ENCODE results near the gene REP15. TPM values are rescaled to one million over a fixed set of nuclear protein-coding genes. Genes with fewer than 3 reads are reported as not detected.

Gene REP15
- total RNA-seq, 1 donor from 2014 or later: 1.3 TPM

GRCh38 chr12:27657296-27657695 is 39.0 kb upstream of the REP15 start:
- Mint-ChIP-seq H3K27ac (ENCODE audit: unreplicated experiment) (no peak overlapping the region), H3K9me3 (ENCODE audit: low read depth) (no peaks in the 10 kb centered on the region), H3K36me3 (ENCODE audit: low read depth) (peaks cover 16% of the 10 kb centered on the region), H3K4me3 (ENCODE audit: unreplicated experiment) (no peak overlapping the region), H3K4me1 (ENCODE audit: low read depth) (peaks cover under 1% of the 10 kb centered on the region), H3K27me3 (ENCODE audit: low read depth) (no peaks in the 10 kb centered on the region)
- TF ChIP-seq CTCF (IDR thresholded peaks at IDR 0.05): no peak
- DNase-seq (ENCODE audit: low spot score): no peak

- no peak overlapping the region for H3K4me3 Mint-ChIP-seq (ENCODE audit: unreplicated experiment)
- no peak for DNase-seq (ENCODE audit: low spot score)
- peaks cover 45% of the 10 kb centered on the region for H3K36me3 Mint-ChIP-seq (ENCODE audit: low read depth)
- no peak for TF ChIP-seq CTCF (IDR thresholded peaks at IDR 0.05)
- no peaks in the 10 kb centered on the region for H3K9me3 Mint-ChIP-seq (ENCODE audit: low read depth)
- no peaks in the 10 kb centered on the region for H3K27me3 Mint-ChIP-seq (ENCODE audit: low read depth)
- H3K4me1 Mint-ChIP-seq (ENCODE audit: low read depth): peaks cover 25% of the 10 kb centered on the region
- H3K27ac Mint-ChIP-seq (ENCODE audit: unreplicated experiment): no peak overlapping the region
Measured at GRCh38 chr12:27665704-27666103, 30.5 kb upstream of the REP15 start.

GRCh38 chr12:27666510-27666909 is 29.7 kb upstream of the REP15 start:
- H3K27ac Mint-ChIP-seq (ENCODE audit: unreplicated experiment): peak overlapping the region; percentile 11
- no peaks in the 10 kb centered on the region for H3K9me3 Mint-ChIP-seq (ENCODE audit: low read depth)
- no peak overlapping the region for H3K4me3 Mint-ChIP-seq (ENCODE audit: unreplicated experiment)
- H3K27me3 Mint-ChIP-seq (ENCODE audit: low read depth): no peaks in the 10 kb centered on the region
- DNase-seq (ENCODE audit: low spot score): no peak
- TF ChIP-seq CTCF (IDR thresholded peaks at IDR 0.05): no peak
- H3K36me3 Mint-ChIP-seq (ENCODE audit: low read depth): peaks cover 43% of the 10 kb centered on the region
- peaks cover 28% of the 10 kb centered on the region for H3K4me1 Mint-ChIP-seq (ENCODE audit: low read depth)

- Mint-ChIP-seq H3K4me3 (ENCODE audit: unreplicated experiment) (no peak overlapping the region), H3K4me1 (ENCODE audit: low read depth) (peaks cover 38% of the 10 kb centered on the region), H3K36me3 (ENCODE audit: low read depth) (peaks cover 42% of the 10 kb centered on the region), H3K27ac (ENCODE audit: unreplicated experiment) (peak overlapping the region; percentile 14), H3K27me3 (ENCODE audit: low read depth) (no peaks in the 10 kb centered on the region), H3K9me3 (ENCODE audit: low read depth) (no peaks in the 10 kb centered on the region)
- no peak for DNase-seq (ENCODE audit: low spot score)
- no peak for TF ChIP-seq CTCF (IDR thresholded peaks at IDR 0.05)
Measured at GRCh38 chr12:27667540-27667939, 28.7 kb upstream of the REP15 start.

- H3K27me3 Mint-ChIP-seq (ENCODE audit: low read depth): no peaks in the 10 kb centered on the region
- no peaks in the 10 kb centered on the region for H3K9me3 Mint-ChIP-seq (ENCODE audit: low read depth)
- no peak for TF ChIP-seq CTCF (IDR thresholded peaks at IDR 0.05)
- peaks cover 34% of the 10 kb centered on the region for H3K36me3 Mint-ChIP-seq (ENCODE audit: low read depth)
- H3K4me3 Mint-ChIP-seq (ENCODE audit: unreplicated experiment): no peak overlapping the region
- DNase-seq (ENCODE audit: low spot score): no peak
- peak overlapping the region; percentile 55 for H3K27ac Mint-ChIP-seq (ENCODE audit: unreplicated experiment)
- H3K4me1 Mint-ChIP-seq (ENCODE audit: low read depth): peaks cover 47% of the 10 kb centered on the region
Measured at GRCh38 chr12:27672051-27672450, 24.2 kb upstream of the REP15 start.
